Glomerular visceral epithelial cell (primary cell): ENCODE data around the gene INPP5A.
A peak's percentile ranks its signal among the peaks of the same experiment; 100 is the strongest.

Experiments used
- DNase-seq: peaks from one replicate; pipeline ENCODE4 v3.0.0-alpha.2; 2016; ENCODE audit errors: extremely low spot score

Gene INPP5A

DNA sequence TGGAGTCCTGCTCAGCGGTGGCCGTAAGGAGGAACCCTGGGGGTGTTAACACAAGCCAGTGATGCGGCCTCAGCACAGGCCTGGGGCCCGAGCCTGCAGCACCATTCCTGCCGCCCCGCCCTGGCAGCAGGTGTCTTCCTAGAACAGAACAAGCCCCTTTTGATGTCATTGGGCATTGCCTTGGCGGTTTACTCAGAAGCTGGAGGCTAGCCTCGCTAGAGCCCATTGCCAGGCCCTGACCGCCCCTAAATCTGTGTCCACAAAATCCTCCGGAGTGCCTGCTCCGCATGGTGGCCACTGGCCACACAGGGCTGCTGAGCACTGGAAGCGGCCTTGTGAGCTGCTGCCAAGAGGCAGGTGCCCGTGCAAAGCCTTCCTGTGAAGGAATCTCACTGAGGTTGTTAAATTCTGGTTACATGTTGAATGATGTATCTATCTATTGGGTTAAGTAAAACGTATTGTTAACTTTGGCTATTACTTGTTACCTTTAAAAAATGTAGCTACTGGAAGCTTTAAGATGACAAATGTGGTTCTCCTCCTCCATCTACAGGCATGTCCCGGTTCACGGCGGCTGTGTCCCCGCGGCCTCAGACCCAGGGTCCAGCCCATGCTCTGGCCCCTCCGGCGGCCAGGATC is 1.2 kb upstream of the INPP5A start:
- no peak for DNase-seq

DNA sequence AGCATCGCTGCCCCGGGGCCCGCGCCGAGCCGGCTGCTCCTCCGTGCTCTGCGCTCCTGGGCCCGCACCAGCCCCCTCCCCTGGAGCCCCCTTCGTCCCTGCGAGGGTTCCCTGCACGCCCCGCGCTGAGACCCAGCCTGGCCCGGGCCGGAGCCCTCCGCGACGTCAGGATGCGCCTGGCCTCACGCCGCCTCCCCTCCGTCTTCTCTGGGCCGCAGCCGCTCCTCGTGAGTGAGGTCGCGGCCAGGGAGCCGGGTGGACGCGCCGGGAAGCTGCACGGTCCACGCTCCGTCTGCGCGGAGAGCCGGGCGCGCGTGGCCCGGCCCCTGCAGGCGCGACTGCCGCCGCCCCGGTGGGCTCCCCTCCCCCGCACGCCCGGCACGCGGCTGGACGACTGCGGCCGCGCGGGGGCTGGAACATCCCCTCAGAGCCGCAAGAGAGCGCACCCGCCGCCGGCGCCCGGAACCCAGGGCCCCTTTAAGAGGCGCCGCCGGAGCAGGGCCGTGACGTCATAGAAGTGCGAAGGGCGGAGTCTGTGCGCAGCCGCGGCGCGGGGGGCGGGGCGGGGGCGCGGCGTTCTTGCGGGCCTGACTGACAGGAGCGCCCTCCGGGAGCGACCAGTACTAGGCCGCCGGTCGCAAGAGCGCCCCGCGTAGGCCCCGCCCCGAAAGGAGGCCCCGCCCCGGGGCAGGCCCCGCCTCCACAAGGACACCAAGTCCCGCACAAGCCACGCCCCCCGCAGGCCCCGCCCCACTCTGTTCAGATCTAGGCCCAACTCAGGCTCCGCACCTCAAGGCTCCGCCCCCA is 507 bp upstream of the INPP5A start:
- peak; percentile 100 for DNase-seq

DNA sequence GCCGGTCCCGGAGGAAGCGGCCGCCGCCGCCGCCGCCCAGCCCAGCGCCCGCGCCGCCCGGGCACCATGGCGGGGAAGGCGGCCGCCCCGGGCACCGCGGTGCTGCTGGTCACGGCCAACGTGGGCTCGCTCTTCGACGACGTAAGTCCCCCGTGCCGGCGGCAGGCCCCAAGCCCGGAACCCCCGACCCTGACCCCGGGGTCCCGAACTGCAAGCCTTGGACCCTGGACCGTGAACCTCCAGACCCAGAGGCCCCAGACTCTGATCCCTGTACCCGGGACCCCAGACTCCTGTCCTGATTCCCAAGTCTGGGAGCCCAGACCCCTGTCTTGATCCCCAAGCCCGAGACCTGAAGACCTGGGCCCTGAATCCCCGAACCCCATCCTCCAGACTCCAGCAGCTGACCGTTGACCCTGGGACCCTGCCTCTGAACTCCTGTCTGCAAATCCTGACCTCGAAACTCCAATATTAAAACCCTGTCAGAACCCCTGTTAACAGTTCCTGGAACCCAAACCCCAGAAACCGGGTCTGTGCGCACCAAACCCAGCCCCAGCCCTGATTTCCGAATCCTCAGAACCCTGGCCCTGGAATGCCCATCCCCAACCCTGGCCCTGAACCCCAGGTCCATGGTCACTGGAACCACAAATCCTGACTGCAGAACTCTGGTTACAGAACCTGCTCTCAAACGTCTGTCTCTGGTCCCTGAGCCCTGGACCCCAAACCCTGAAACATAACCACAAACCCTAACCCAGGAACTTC is 623 bp downstream of the INPP5A start:
- DNase-seq = no peak

DNA sequence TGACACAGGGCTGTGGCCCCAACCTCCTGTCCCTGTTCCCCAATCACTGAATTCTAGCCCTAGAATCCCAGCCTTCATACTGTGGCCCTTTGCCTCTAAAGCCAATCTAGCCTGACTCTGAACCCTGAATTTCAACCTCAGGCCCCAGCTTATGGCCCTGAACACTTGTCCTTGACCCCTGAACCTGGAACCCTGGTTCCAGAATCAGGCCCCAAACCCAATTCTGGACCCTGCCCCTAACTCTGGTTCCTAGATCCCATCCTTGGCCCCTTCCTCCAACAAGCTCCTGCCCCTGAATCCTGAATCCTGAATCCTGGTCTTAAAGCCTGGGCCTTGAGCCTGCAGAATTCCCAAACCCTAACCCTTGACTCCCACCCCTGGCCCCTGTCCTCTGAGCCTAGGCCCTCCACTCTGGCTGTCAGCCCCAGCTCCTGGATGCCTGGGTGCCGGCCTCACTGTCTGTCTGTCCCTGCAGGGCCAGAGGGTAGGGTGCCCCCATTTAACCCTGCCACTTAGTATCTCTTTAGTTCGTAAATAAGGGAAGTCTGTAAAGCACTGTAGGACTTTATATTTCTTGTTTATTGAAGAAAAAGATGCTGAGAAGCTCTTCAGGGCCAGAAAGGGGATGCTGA is 1.3 kb downstream of the INPP5A start:
- no peak for DNase-seq

DNA sequence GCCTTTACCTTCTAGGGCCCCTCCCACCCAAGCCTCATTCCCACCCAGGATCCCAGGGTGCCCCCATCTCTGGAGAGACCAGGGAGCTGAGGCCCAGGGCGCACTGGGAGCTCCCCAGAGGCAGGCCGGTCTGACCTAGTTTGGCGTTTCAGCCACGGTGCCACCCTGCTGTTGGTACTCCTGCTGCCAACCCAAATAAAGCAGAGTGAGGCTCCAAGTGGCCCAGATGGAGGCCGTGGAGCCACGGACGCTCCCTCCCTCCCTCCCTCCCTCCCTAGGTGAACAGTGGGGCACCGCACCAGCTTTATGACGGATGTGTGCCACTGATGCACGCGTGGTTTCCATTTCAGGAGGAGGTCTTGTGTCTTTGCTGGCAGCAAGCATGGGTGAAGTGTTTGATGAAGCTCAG is 1.8 kb downstream of the INPP5A start:
- DNase-seq = no peak

DNA sequence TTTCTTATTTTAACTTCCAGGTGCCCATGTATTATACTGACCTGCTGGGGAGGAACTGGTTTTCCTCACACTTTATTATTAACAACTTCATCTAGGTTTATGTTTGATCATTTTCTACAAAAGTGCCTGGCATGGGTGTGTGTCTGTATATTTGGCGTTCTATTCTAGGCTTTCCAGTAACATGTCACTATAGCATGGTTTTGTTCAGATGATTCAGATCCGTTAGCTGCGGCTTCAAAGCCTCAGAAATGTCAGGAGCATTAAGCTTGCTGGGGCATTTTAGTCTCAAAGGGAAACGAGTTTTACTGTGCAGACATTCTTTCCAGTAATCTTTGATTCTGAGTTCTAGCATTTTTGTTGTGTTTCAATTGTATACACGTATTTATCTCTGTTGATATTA is 2.3 kb downstream of the INPP5A start:
- peak; percentile 49 for DNase-seq

DNA sequence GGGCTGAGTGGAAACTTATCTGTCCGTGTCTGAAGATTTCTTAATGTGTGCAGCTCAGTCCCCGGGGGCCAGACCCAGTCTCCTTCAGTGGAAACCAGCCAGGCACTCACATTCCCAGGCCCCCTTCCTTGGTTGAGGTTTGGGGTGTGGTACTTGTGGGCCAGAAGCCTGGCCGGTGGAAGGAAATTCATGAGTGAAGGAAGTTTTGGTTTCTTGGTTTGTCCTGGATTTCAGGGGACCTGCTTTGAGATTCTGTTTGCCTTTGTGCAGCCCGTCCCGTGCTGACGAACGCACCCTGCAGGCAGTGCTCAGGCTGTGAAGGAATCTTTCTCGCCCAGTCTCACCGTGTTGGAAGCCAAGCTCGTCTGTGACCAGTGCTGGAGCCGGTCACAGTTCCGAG is 2.9 kb downstream of the INPP5A start:
- DNase-seq = no peak

DNA sequence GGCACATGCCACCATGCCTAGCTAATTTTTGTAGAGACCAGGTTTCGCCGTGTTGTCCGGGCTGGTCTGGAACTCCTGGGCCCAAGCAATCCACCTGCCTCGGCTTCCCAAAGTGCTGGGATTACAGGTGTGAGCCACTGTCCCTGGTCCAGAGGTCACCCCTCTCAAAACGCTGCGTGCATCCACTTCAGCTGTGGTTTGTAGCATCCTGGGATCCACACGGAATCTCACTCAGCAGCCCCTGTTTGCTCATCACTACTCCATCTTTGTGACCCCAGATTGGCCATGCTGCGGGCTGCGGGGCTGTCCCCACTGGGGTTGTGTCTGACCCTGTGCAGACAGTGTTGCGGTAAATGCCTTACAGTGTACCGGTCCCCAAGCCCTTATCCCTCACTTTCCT is 3.5 kb downstream of the INPP5A start:
- DNase-seq = no peak

DNA sequence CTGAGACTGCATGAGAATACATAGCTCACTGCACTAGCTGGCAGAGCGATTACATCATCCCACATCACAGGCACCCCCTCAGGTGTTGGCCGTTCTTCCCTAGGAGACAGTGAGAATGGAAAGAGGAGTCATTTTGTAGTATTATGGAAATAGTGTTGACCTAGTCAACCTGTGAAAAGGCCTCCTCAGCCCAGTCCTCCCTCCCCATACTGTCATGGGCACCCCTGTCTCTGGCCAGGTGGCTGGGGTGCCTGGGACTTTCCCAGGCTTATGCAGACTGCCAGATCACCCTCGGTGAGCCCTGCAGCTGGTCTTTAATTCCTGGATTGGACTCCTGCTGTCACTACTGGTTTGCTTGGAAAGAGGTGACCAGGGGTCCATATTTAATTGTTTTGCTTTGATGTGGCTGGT is 4.0 kb downstream of the INPP5A start:
- DNase-seq = peak; percentile 29

DNA sequence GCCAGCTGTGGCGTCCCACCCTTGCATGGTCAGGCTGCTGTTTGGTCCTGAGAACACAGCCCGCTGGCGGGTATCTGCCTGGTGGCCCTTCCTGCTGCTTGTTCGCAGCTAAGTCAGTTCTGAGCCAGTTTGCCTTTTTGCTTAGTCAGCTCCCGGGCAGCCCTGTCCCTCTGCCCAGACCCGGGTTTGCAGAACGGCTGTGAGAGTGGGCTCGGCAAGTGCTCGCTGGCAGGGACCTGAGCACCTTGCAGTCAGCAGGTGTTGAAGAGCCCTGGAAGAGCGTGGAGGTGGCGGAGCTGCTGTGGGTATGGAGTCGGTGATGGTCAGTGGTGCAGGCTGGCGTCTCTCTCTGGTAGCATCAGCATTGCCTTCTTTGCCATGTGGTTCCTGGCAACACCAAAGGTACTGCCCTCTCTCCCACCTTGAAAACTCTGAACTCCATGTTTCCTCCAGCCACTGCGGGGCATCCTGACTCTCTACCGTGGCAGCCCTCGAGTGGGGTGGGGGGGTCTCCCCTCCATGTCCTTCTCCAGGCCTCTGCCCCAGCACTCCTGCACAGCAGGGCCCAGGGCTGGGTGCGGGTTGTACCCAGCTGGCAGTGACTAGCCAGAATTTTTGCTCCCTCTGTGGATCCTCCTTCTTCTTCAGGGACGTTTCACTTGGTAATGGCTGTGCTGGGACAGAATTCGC is 4.6 kb downstream of the INPP5A start:
- no peak for DNase-seq

DNA sequence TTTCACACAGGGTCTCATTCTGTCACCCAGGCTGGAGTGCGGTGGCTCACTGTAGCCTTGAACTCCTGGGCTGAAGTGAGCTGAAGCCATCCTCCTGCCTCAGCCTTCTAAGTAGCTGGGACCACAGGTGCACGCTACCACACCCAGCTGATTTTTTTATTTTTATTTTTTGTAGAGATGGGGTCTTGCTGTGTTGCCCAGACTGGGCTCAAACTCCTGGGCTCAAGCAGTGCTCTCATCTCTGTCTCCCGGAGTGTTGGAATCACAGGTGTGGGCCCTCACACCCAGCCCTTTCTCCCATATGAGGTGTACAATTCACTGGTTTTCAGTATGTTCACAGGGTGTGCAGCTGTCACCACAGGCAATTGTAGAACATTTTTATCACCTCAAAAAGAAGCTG is 5.2 kb downstream of the INPP5A start:
- no peak for DNase-seq

DNA sequence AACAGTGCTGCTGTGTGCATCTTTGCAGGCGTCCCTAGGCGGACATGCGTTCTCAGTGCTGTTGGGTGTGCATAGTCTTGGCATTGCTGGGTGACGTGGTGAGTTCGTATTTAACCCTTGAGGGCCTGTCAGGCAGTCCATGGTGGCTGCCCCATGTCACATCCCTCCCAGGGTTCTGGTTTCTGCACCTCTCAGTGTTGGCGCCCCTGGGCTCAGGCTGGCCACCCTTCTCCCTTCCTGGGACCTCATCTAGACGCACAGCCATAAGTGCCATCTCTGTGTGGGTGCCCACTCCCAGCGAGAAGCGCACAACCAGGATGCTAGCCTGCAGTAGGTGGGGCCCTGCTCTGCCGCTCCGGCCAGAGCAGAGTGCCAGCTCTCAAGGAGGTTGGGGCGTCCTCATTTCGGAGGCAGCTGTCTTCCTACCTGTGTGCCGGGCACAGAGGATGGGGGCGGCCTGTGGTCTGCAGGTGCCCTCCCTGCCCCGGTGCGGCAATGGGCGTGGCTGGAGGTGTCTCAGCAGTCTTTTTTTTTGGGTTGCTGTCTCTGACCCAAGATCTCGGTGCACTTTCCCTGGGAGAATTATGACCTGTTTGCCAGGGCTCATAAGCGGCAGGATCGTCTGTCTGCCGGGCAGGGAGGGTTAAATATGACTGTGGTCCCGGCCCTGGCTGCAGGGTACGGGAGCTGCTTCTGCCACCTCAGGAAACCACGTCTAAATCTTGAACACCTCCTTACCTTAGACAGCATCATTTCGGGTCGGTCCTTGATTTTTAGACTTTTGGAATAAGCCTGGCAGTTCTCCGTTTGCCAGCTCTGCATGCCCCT is 6.5 kb downstream of the INPP5A start:
- no peak for DNase-seq

DNA sequence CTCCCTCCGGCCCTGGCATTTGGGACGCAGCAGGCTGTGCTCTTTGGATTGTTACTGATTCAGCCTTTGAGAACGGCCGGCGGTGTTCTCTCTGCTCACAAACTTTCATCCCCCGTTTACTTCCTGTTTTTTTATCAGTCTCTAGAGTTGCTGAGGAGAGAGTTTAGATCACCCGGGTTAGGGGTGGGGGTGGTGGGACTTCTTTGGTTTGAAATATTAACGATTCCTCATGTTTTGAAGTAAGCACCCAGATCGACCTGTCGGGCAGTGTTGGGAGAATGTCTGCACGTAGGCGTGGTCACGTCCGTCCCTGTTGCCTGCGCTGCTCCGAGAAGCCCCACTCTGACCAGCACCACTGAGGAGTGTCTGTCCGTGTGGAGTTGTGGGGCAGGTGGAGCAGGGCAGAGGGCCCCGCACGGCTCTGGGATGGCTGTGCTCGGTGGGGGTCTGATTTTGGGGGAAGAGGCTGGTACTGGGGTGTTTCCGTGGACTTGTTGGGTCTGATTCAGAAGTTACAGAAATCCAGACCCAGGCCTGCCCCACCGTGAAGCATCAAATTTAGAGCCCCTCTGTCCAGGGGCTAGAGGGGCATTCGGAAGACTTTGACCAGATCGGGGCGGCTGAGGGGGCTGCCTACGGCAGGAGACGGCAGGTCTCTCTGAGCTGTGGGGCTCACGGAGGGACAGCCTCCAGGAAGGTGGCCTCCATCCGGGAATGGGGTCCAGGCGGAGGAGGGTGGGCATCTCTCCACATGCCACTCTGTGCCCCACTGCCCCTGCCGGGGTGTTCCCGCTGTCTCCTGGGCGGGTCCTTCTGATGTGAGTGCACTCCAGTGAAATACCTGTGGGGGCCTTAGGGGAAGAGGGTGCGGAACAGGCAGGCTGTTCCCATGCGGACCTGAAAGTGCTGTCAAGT is 7.4 kb downstream of the INPP5A start:
- no peak for DNase-seq

DNA sequence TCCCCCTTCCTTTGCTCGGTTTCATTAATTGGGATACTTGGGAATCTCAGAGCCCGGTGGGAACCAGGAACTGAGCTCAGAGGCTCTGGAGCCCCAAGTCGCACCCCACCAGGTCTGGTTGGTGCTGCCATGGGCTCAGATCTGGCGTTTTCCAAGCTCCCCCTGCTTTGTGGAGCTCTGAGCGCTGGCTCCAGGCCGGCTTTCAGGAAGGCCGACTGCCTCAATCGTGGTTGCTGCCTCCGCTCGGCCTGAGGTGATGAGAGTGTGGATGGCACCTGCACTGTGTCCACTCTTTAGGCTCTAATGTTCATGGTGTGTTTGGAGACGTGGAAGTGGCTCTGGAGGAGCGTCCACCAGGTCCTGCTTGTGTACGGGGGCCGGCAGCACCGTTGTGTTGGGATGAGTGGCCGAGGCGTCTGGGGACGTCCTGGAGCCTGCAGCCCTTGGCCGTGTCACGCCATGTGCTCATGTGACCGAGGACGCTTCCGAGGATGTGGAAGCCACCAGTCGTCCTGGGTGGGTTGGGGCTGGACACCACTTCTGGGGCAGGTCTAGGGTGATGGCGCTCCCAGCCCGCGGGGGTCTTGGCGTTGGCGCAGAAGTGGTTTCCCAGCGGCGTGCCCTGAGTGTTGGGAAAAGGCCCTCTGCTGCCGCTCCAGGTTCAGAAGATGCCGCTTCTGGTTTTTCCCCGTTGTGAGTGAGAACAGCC is 8.2 kb downstream of the INPP5A start:
- no peak for DNase-seq

DNA sequence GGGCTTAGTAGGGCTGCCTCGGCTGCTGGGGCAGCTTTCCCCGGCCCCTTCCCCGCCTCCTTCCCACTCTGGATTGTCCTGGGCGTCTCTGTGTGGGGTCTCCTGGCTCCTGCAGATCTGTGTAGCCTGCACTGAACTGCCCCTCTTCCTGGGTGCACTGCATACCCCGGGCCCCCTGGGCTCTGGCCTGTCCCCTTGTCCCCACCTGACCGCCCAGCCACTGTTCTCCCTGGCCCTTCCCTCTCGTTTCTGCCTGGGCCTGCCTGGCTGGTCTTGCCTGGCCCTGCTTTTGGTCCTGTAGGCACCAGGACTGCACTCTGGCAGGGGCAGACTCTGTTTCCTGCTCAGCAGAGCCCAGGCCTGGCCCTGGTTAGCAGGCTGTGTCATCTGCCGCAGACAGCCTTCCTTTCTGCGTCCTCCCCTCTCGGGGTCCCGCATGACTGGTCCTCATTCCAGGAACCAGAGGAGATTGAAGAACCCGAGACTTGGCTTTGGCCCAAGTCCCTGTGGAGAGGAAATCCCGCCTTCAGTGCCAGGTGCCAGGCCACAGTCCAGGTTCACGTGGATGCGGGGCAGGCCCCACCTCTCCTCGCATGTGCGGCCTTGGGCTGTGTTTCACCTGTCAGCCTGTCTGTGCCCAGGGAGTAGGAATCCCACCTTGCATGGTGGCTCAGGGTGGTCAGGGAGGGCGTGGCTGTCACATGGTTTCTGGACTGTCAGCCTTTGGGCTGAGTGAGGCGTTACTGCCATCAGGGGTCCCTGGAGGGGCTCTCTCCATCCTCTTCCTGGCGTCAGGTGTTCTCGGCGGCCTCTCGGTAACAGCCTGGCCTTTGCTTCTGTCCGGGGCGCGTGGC is 9.2 kb downstream of the INPP5A start:
- peak; percentile 94 for DNase-seq

DNA sequence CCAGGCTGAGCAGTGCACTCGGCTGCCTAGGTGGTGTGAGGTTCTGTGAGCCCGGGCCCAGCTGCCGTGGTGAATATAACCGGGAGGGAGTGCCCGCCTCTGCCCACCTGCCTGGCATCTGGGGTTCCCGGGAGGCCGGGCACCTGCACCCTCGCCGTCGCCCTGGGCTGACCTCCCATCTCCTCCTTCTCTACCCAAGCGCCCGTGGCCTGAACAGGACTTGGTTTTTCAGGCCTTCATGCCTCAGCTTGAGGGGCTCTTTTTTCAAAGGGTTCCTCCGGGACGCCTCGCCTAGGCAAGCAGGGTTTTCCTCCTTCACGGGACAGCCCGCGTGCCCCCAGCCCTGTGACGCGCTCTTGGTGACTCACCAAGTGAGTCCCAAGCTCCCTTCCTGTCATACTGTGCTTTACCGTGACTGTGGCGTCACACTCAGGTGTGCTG is 9.9 kb downstream of the INPP5A start:
- DNase-seq = no peak

DNA sequence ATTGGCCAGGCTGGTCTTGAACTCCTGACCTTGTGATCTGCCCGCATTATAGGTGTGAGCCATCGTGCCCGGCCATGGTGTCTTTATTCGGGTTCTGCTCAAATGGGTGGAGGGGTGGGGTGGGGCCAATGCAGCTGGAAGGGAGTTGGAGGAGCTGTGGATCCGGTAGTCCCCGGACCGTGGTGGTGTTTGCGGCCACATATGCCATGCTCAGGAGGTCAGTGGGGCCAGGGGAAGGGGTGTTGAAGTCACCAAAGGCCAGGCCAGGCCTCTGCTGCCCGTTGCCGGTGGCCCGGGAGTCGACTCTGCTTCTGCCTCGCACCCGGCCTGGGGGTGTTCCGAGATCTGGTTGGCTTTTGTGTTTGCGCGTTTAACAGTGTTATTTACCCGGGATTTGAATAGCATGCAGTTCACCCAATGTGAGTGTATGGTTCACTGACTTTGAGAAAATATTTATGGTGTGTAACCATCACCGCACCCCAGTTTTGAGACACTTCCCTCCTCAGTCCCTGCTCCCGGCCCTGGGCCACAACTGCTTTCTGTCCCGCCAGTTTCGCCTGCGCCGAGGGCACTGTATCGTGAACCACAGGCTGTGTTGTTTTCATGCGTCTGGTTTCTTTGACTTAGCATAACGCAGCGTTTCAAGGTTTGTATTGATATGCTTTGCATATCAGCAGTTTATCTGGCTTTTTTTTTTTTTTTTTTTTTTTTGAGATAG is 10.7 kb downstream of the INPP5A start:
- DNase-seq = no peak
